Left lung (tissue), 10 donors: ENCODE data around the gene METTL1. TPM values are rescaled to one million over a fixed set of nuclear protein-coding genes. Genes with fewer than 3 reads are reported as not detected.

Experiments used
- ATAC-seq: fragments of 200-7000 bp; cut with Tn5 transposase; one replicate; pipeline ENCODE4 v1.9.1; 2020; ENCODE audit warnings: moderate library complexity
- DNase-seq, 4 donors: peaks; one replicate each; pipeline ENCODE4 v3.0.0-alpha.2; 2013 to 2020
- H3K27ac ChIP-seq, 2 donors: fragments of 200-600 bp; sonication (generic) in 1 of 2; one replicate each; pipeline versions ENCODE4 v1.5.0 to v1.8.0; 2020 to 2021
- H3K27me3 ChIP-seq, 2 donors: fragments of 200-600 bp; sonication (generic) in 1 of 2; one replicate each; pipeline versions ENCODE4 v1.5.0 to v1.8.0; 2020 to 2021
- H3K36me3 ChIP-seq, 2 donors: fragments of 200-600 bp; sonication (generic) in 1 of 2; one replicate each; pipeline versions ENCODE4 v1.5.0 to v1.8.0; 2020 to 2021
- H3K4me1 ChIP-seq, 2 donors: fragments of 200-600 bp; one replicate each; pipeline ENCODE4 v1.8.0; 2021
- H3K4me3 ChIP-seq, 2 donors: fragments of 200-600 bp; sonication (generic) in 1 of 2; one replicate each; pipeline versions ENCODE4 v1.5.0 to v1.8.0; 2020 to 2021; ENCODE audit warnings: mild to moderate bottlenecking in 1 of 2
- H3K9me3 ChIP-seq, 2 donors: fragments of 200-600 bp; sonication (generic) in 1 of 2; one replicate each; pipeline versions ENCODE4 v1.5.0 to v1.8.0; 2020 to 2021
- intact Hi-C, 2 donors: fragments of 100-400 bp; cut with DNase I; formaldehyde crosslinking; loops; one replicate each; pipeline versions ENCODE4 v1.11.2 to v1.14.2; 2022
- microRNA-seq, 2 donors: library from miRNA; unstranded; fragments of <30 nt; microRNA quantifications; one replicate each; pipeline ENCODE4, GENCODE V29; 2019
- polyA plus RNA-seq, 6 donors: library from polyadenylated mRNA; unstranded; fragments of 120-200 nt; gene quantifications; one replicate each; pipeline ENCODE4 v1.2.1, GENCODE V29; 2013; ENCODE audit not compliant: insufficient read length in 6 of 6
- total RNA-seq, 2 donors: library from RNA; stranded (reverse); fragmentation: NEBNext Ultra II Directional; extraction: Animal tissue kit (Norgen Biotek cat#: 25700); gene quantifications; one replicate each; pipeline ENCODE4 v1.2.1, GENCODE V29; 2021
- TF ChIP-seq, protein P1 (sequence below), 2 donors: fragments of 200-600 bp; sonication (generic) in 1 of 2; IDR thresholded peaks; one replicate each; pipeline versions ENCODE4 v1.5.0 to v1.8.0; 2021; ENCODE audit warnings: antibody characterized with exemption in 2 of 2
- donor health status: DM: no; HTN: yes; CAD: no.
- donor health status: DM: no; HTN: no; CAD: no.

The METTL1 gene
- total and polyA plus RNA-seq, 8 donors, result 17.3 to 40.2 (median 30.6) TPM

DNA sequence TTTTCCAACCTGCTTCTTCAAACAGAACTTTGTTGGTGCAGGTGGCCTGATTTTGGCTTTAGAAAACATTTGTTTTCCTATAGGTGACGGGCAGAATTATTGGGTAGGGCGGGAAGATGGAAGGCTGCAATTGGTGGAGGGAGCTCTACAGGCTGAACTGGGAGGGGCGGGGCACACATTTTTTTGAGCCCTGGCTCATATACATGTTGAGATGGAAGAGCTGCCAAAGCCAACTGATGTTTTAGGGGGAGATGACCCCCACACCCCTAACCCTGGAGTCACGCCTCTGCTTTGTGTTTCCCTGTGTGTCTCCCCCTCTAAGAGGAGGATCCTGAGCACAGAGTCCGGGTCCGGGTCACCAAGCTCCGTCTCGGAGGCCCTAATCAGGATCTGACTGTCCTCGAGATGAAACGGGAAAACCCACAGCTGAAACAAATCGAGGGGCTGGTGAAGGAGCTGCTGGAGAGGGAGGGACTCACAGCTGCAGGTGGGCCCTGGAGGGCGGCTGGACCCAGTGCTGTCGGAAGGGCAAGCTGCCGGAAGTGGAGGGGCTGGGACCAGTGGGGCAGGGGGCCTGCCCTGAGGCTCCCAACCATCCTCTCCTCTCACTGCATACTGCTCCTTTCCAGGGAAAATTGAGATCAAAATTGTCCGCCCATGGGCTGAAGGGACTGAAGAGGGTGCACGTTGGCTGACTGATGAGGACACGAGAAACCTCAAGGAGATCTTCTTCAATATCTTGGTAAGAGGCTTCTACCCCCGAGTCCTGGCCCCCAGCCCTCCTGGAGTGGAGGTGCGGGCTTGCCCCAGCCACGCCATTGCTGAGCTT lies 51.9 kb downstream of the METTL1 start:
- intact Hi-C loops, result no loop called here
- DNase-seq (no peak), ATAC-seq (no peak)
- H3K27me3 ChIP-seq, result no peaks in the 10 kb centered on the region
- H3K4me3 ChIP-seq, result no peak overlapping the region
- no peaks in the 10 kb centered on the region for H3K9me3 ChIP-seq
- TF ChIP-seq, protein P1, sequence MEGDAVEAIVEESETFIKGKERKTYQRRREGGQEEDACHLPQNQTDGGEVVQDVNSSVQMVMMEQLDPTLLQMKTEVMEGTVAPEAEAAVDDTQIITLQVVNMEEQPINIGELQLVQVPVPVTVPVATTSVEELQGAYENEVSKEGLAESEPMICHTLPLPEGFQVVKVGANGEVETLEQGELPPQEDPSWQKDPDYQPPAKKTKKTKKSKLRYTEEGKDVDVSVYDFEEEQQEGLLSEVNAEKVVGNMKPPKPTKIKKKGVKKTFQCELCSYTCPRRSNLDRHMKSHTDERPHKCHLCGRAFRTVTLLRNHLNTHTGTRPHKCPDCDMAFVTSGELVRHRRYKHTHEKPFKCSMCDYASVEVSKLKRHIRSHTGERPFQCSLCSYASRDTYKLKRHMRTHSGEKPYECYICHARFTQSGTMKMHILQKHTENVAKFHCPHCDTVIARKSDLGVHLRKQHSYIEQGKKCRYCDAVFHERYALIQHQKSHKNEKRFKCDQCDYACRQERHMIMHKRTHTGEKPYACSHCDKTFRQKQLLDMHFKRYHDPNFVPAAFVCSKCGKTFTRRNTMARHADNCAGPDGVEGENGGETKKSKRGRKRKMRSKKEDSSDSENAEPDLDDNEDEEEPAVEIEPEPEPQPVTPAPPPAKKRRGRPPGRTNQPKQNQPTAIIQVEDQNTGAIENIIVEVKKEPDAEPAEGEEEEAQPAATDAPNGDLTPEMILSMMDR (IDR thresholded peaks at IDR 0.05), result no peak
- H3K36me3 ChIP-seq, result peaks cover 0 to 74% of the 10 kb centered on the region in 2 donors
- no peak overlapping the region for H3K27ac ChIP-seq
- H3K4me1 ChIP-seq, result no peaks in the 10 kb centered on the region

GRCh38 chr12:57718641-57719528 lies 53.0 kb downstream of the METTL1 start:
- Histone ChIP-seq H3K9me3 (no peaks in the 10 kb centered on the region), H3K27ac (no peak overlapping the region), H3K27me3 (no peaks in the 10 kb centered on the region), H3K4me1 (no peaks in the 10 kb centered on the region), H3K4me3 (no peak overlapping the region), H3K36me3 (peaks cover 0 to 85% of the 10 kb centered on the region in 2 donors)
- intact Hi-C loops, result no loop called here
- TF ChIP-seq, protein P1 (IDR thresholded peaks at IDR 0.05), result no peak
- ATAC-seq (no peak), DNase-seq (no peak)

Small RNA genes within 50 kb of the gene (microRNA-seq; reads per million reads assigned to microRNA genes)
- 0 reads per million in 2 donors for gene MIR6759

Other genes starting within 250 kb of the METTL1 start
- gene MBD6, start 249.3 kb downstream of the METTL1 start, total RNA-seq, result 100 to 1,000 TPM in 1 of 2 donors, 10 to 100 TPM in 1; 69.1 to 111 TPM
- 10 to 100 TPM; 61.3 to 84.6 (median 73.2) TPM for gene MBD6, start 249.3 kb downstream of the METTL1 start, polyA plus RNA-seq
- 100 to 1,000 TPM; 104 to 111 TPM for gene DCTN2, start 224.9 kb downstream of the METTL1 start, total RNA-seq
- 100 to 1,000 TPM; 150 to 162 (median 156) TPM for gene DCTN2, start 224.9 kb downstream of the METTL1 start, polyA plus RNA-seq
- gene KIF5A, start 222.1 kb downstream of the METTL1 start, total RNA-seq, result under 1 TPM; 0.38 to 0.50 TPM
- 1 to 10 TPM; 4.3 to 6.5 (median 5.4) TPM for gene KIF5A, start 222.1 kb downstream of the METTL1 start, polyA plus RNA-seq
- gene PIP4K2C, start 180.9 kb downstream of the METTL1 start, total RNA-seq, result 10 to 100 TPM; 43.4 to 44.1 TPM
- gene PIP4K2C, start 180.9 kb downstream of the METTL1 start, polyA plus RNA-seq, result 10 to 100 TPM; 17.0 to 22.2 (median 21.3) TPM
- gene DTX3, start 167.3 kb downstream of the METTL1 start, total RNA-seq, result 10 to 100 TPM; 20.1 to 30.4 TPM
- 10 to 100 TPM; 51.3 to 64.8 (median 57.2) TPM for gene DTX3, start 167.3 kb downstream of the METTL1 start, polyA plus RNA-seq
- gene ARHGEF25, start 160.7 kb downstream of the METTL1 start, total RNA-seq, result 10 to 100 TPM; 16.5 to 20.0 TPM
- 10 to 100 TPM; 45.1 to 53.4 (median 46.4) TPM for gene ARHGEF25, start 160.7 kb downstream of the METTL1 start, polyA plus RNA-seq
- 1 to 10 TPM; 2.0 to 3.8 TPM for gene B4GALNT1, start 138.9 kb downstream of the METTL1 start, total RNA-seq
- 1 to 10 TPM in 5 of 6 donors, under 1 TPM in 1; 0.78 to 1.8 (median 1.3) TPM for gene B4GALNT1, start 138.9 kb downstream of the METTL1 start, polyA plus RNA-seq
- gene OS9, start 78.0 kb downstream of the METTL1 start, total RNA-seq, result 100 to 1,000 TPM; 282 to 321 TPM
- 100 to 1,000 TPM; 200 to 228 (median 219) TPM for gene OS9, start 78.0 kb downstream of the METTL1 start, polyA plus RNA-seq
- gene AGAP2, start 33.4 kb downstream of the METTL1 start, total RNA-seq, result 1 to 10 TPM; 1.9 to 5.8 TPM
- gene AGAP2, start 33.4 kb downstream of the METTL1 start, polyA plus RNA-seq, result under 1 TPM; 0.31 to 0.57 (median 0.48) TPM
- 10 to 100 TPM; 33.5 to 40.0 TPM for gene TSPAN31, start 27.1 kb downstream of the METTL1 start, total RNA-seq
- gene TSPAN31, start 27.1 kb downstream of the METTL1 start, polyA plus RNA-seq, result 10 to 100 TPM; 69.2 to 83.8 (median 76.5) TPM
- gene CDK4, start 19.8 kb downstream of the METTL1 start, total RNA-seq, result 100 to 1,000 TPM in 1 of 2 donors, 10 to 100 TPM in 1; 80.1 to 130 TPM
- gene CDK4, start 19.8 kb downstream of the METTL1 start, polyA plus RNA-seq, result 100 to 1,000 TPM; 215 to 269 (median 245) TPM
- gene MARCHF9, start 17.0 kb downstream of the METTL1 start, total RNA-seq, result 10 to 100 TPM; 17.4 to 22.4 TPM
- gene MARCHF9, start 17.0 kb downstream of the METTL1 start, polyA plus RNA-seq, result 10 to 100 TPM; 16.5 to 22.6 (median 19.5) TPM
- gene CYP27B1, start 5.0 kb downstream of the METTL1 start, total RNA-seq, result 1 to 10 TPM; 1.5 to 4.7 TPM
- 1 to 10 TPM in 4 of 6 donors, under 1 TPM in 2; 0.58 to 3.4 (median 1.4) TPM for gene CYP27B1, start 5.0 kb downstream of the METTL1 start, polyA plus RNA-seq
- 1 to 10 TPM; 6.2 to 6.3 TPM for gene EEF1AKMT3, start 509 bp upstream of the METTL1 start, total RNA-seq
- gene EEF1AKMT3, start 509 bp upstream of the METTL1 start, polyA plus RNA-seq, result 10 to 100 TPM; 14.7 to 19.7 (median 17.2) TPM
- gene TSFM, start 10.7 kb upstream of the METTL1 start, total RNA-seq, result 10 to 100 TPM; 25.6 to 26.2 TPM
- 10 to 100 TPM; 26.9 to 35.3 (median 31.5) TPM for gene TSFM, start 10.7 kb upstream of the METTL1 start, polyA plus RNA-seq
- 10 to 100 TPM; 10.5 to 12.8 TPM for gene AVIL, start 46.6 kb upstream of the METTL1 start, total RNA-seq
- gene AVIL, start 46.6 kb upstream of the METTL1 start, polyA plus RNA-seq, result 10 to 100 TPM; 10.7 to 21.6 (median 20.0) TPM
- gene CTDSP2, start 74.6 kb upstream of the METTL1 start, total RNA-seq, result 100 to 1,000 TPM; 179 to 210 TPM
- gene CTDSP2, start 74.6 kb upstream of the METTL1 start, polyA plus RNA-seq, result 100 to 1,000 TPM; 275 to 321 (median 287) TPM
- gene ATP23, start 169.5 kb upstream of the METTL1 start, total RNA-seq, result 1 to 10 TPM; 6.1 to 6.4 TPM
- 10 to 100 TPM in 1 of 6 donors, 1 to 10 TPM in 5; 8.6 to 14.1 (median 9.2) TPM for gene ATP23, start 169.5 kb upstream of the METTL1 start, polyA plus RNA-seq